Naive thymus-derived CD4-positive, alpha-beta T cell (primary cell): Measurements from ENCODE around the gene GNAQ. TPM values are rescaled to one million over a fixed set of nuclear protein-coding genes. Genes with fewer than 3 reads are reported as not detected.
"Not testable (repeated sequence)": the region's sequence is repeated elsewhere in the genome, so short reads cannot be mapped to it uniquely, and the experiment has no call there.

Source experiments
- ATAC-seq: fragments of 150-1000 bp; cut with Tn5 transposase; 2 replicates; pipeline ENCODE4 v1.10.0; 2021; ENCODE audit warnings: mild to moderate bottlenecking, moderate library complexity
- CTCF ChIA-PET: fragments of 350-600 bp; sonication (Branson Sonifier 250); formaldehyde crosslinking; loops from one replicate; lab custom pipeline; 2021; ENCODE audit warnings: antibody characterized with exemption; lab: Charles Lee
- POLR2A ChIA-PET: fragments of 350-600 bp; sonication (Branson Sonifier 250); formaldehyde crosslinking; loops from one replicate; lab custom pipeline; 2021; ENCODE audit warnings: antibody characterized with exemption, inconsistent platforms; lab: Charles Lee
- DNase-seq, 9 donors: peaks; one replicate each; pipeline versions ENCODE4 v3.0.0 to v3.0.0-alpha.2; 2020 to 2022; ENCODE audit warnings: mixed read lengths in 1 of 9
- H3K27ac ChIP-seq: one replicate; pipeline ENCODE4 v1.7.0; 2013; ENCODE audit warnings: mild to moderate bottlenecking, low read depth, low read length, moderate library complexity
- H3K27me3 ChIP-seq, 2 donors: one replicate each; pipeline ENCODE4 v1.7.0; 2013; ENCODE audit warnings: low read length in 2 of 2, mild to moderate bottlenecking in 2 of 2, moderate library complexity in 2 of 2; ENCODE audit not compliant: control insufficient read depth in 2 of 2, insufficient read depth in 2 of 2
- H3K36me3 ChIP-seq, 3 experiments: 1 replicate in 2 of 3; 2 replicates in 1 of 3; pipeline ENCODE4 v1.7.0; 2013; ENCODE audit warnings: low read length in 3 of 3, mild to moderate bottlenecking in 3 of 3, moderate library complexity in 1 of 3; ENCODE audit not compliant: insufficient read depth in 3 of 3, control insufficient read depth in 2 of 3
- H3K4me1 ChIP-seq, 2 donors: one replicate each; pipeline ENCODE4 v1.7.0; 2013; ENCODE audit warnings: low read length in 2 of 2, mild to moderate bottlenecking in 2 of 2, moderate library complexity in 1 of 2; ENCODE audit not compliant: control insufficient read depth in 2 of 2, insufficient read depth in 2 of 2
- H3K4me3 ChIP-seq: 2 replicates; pipeline ENCODE4 v1.7.0; 2013; ENCODE audit warnings: mild to moderate bottlenecking, low read length
- H3K9me3 ChIP-seq, 3 experiments: 1 replicate in 2 of 3; 2 replicates in 1 of 3; pipeline ENCODE4 v1.7.0; 2013; ENCODE audit warnings: low read length in 3 of 3; ENCODE audit not compliant: control insufficient read depth in 2 of 3
- H3K27ac Mint-ChIP-seq, 9 donors: one replicate each; pipeline ENCODE4 v1.8.0; 2020 to 2022; ENCODE audit warnings: mixed read lengths in 9 of 9, mild to moderate bottlenecking in 8 of 9, moderate library complexity in 5 of 9, inconsistent platforms in 2 of 9
- H3K27me3 Mint-ChIP-seq, 5 donors: one replicate each; pipeline ENCODE4 v1.8.0; 2021 to 2022; ENCODE audit warnings: mixed read lengths in 5 of 5, mild to moderate bottlenecking in 1 of 5
- H3K36me3 Mint-ChIP-seq, 5 donors: one replicate each; pipeline ENCODE4 v1.8.0; 2020 to 2022; ENCODE audit warnings: mixed read lengths in 5 of 5, mild to moderate bottlenecking in 3 of 5, inconsistent platforms in 1 of 5
- H3K4me1 Mint-ChIP-seq, 7 donors: one replicate each; pipeline ENCODE4 v1.8.0; 2020 to 2022; ENCODE audit warnings: mixed read lengths in 7 of 7, mild to moderate bottlenecking in 3 of 7, inconsistent platforms in 1 of 7
- H3K4me3 Mint-ChIP-seq, 10 donors: one replicate each; pipeline ENCODE4 v1.8.0; 2020 to 2022; ENCODE audit warnings: mild to moderate bottlenecking in 10 of 10, mixed read lengths in 10 of 10, moderate library complexity in 6 of 10, inconsistent platforms in 2 of 10
- H3K9me3 Mint-ChIP-seq, 11 donors: one replicate each; pipeline ENCODE4 v1.8.0; 2020 to 2022; ENCODE audit warnings: mixed read lengths in 11 of 11, mild to moderate bottlenecking in 4 of 11, inconsistent platforms in 1 of 11, moderate library complexity in 1 of 11
- intact Hi-C, 2 donors: fragments of 100-400 bp; cut with micrococcal nuclease; formaldehyde crosslinking; loops; one replicate each; pipeline ENCODE4 v1.15.1; 2023
- polyA plus RNA-seq, 2 donors: library from polyadenylated mRNA; unstranded; fragments of 300-500 nt; fragmentation: Illumina TruSeq; gene quantifications; one replicate each; pipeline ENCODE4 v1.2.3, GENCODE V29; 2021
- total RNA-seq, 6 experiments: library from RNA in 5 of 6; stranded (reverse) in 5 of 6; gene quantifications; 1 replicate in 5 of 6; 2 replicates in 1 of 6; pipeline ENCODE4 v1.2.3 and lab custom pipeline; 2021 to 2026

Gene GNAQ
- total and polyA plus RNA-seq, 7 experiments from 2014 or later, result 7.2 to 60.6 (median 46.2) TPM

DNA sequence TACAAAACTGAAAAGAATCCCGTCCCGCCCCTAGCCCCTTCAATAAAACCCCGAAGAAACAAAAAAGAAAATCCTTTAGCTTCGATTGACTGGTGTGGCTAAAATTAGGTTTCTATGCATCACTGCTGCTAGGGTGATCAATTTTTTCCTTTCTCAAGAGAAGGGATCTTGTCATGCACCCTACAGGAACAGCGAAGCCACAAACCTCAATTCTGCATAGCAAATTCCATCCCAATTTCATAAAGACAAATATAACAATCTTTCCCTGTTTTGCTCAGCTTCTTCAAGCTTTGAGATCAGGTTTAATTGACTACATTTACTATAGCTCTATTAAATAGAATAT lies 313.3 kb downstream of the GNAQ start:
- H3K27me3 ChIP-seq, H3K36me3 ChIP-seq, H3K4me1 Mint-ChIP-seq, ATAC-seq, H3K27ac Mint-ChIP-seq, POLR2A ChIA-PET, H3K9me3 Mint-ChIP-seq, H3K27me3 Mint-ChIP-seq, H3K4me3 ChIP-seq, H3K4me3 Mint-ChIP-seq, intact Hi-C loops, H3K4me1 ChIP-seq, DNase-seq, H3K9me3 ChIP-seq, H3K27ac ChIP-seq: not testable (repeated sequence)
- CTCF ChIA-PET, result interaction anchor here (0.6 kb wide), 1 partner anchor 124 kb away, joined by 4 read pairs; no protein-coding TSS in a partner anchor
- peaks cover 8 to 24% (median 12%) of the 10 kb centered on the region in 5 donors for H3K36me3 Mint-ChIP-seq

GRCh38 chr9:77717608-77718297 lies 313.9 kb downstream of the GNAQ start:
- H3K9me3 ChIP-seq, H3K4me3 Mint-ChIP-seq, H3K27me3 Mint-ChIP-seq, ATAC-seq, intact Hi-C loops, H3K27me3 ChIP-seq, H3K4me3 ChIP-seq, H3K27ac Mint-ChIP-seq, DNase-seq, H3K9me3 Mint-ChIP-seq, CTCF ChIA-PET, POLR2A ChIA-PET, H3K4me1 ChIP-seq, H3K36me3 ChIP-seq, H3K27ac ChIP-seq: not testable (repeated sequence)
- peaks cover 6 to 23% (median 10%) of the 10 kb centered on the region in 5 donors for H3K36me3 Mint-ChIP-seq
- H3K4me1 Mint-ChIP-seq, result peaks cover 0 to 12% (median 0%) of the 10 kb centered on the region in 7 donors

DNA sequence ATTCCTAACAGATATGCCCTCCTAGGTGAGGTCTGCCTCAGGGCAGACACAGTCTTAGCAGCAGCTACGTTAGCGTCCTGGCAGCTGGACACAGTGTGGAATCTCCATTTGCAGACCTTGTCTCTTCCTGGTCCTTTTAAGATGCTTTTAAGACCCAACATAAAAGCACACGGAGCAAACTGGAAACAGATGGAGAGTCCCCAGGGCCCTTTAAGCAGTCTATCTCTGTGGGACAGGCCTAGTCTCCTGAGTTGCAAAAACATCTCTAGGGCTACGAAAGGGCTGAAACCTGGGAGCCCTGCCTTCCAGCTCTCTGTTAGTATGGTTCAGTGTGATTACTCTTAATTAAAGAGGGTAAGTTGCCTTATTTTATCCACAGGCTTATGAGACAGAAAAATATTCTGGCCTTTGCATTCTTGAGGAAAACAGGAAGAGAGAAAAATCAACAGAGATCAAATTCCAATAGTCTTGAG lies 317.5 kb downstream of the GNAQ start:
- H3K9me3 ChIP-seq, result peaks cover 0 to 5% (median 0%) of the 10 kb centered on the region in 3 experiments
- POLR2A ChIA-PET, result no interaction called here
- CTCF ChIA-PET, result no interaction called here
- ATAC-seq, result no peak
- no peaks in the 10 kb centered on the region for H3K4me1 ChIP-seq
- H3K27ac Mint-ChIP-seq, result no peak overlapping the region
- peaks cover 0 to 22% (median 7%) of the 10 kb centered on the region in 11 donors for H3K9me3 Mint-ChIP-seq
- H3K4me1 Mint-ChIP-seq, result peaks cover 0 to 15% (median 0%) of the 10 kb centered on the region in 7 donors
- no peak overlapping the region for H3K4me3 ChIP-seq
- peaks cover 0 to 9% (median 4%) of the 10 kb centered on the region in 5 donors for H3K36me3 Mint-ChIP-seq
- no peaks in the 10 kb centered on the region for H3K27me3 ChIP-seq
- intact Hi-C loops, result no loop called here
- no peak overlapping the region for H3K4me3 Mint-ChIP-seq
- DNase-seq, result no peak
- H3K27me3 Mint-ChIP-seq, result no peaks in the 10 kb centered on the region
- no peak overlapping the region for H3K27ac ChIP-seq
- H3K36me3 ChIP-seq, result no peaks in the 10 kb centered on the region

GRCh38 chr9:77712533-77713130 lies 319.0 kb downstream of the GNAQ start:
- H3K9me3 ChIP-seq, result peaks cover 0 to 5% (median 0%) of the 10 kb centered on the region in 3 experiments
- H3K9me3 Mint-ChIP-seq, result peaks cover 0 to 37% (median 15%) of the 10 kb centered on the region in 11 donors
- H3K27ac ChIP-seq, result no peak overlapping the region
- H3K4me1 ChIP-seq, result no peaks in the 10 kb centered on the region
- H3K4me3 ChIP-seq, result no peak overlapping the region
- peaks cover 0 to 8% (median 0%) of the 10 kb centered on the region in 7 donors for H3K4me1 Mint-ChIP-seq
- H3K36me3 Mint-ChIP-seq, result peaks cover 0 to 13% (median 2%) of the 10 kb centered on the region in 5 donors
- intact Hi-C loops, result no loop called here
- H3K27me3 Mint-ChIP-seq, result no peaks in the 10 kb centered on the region
- ChIA-PET POLR2A (no interaction called here), CTCF (no interaction called here)
- H3K36me3 ChIP-seq, result no peaks in the 10 kb centered on the region
- DNase-seq (no peak), ATAC-seq (no peak)
- no peak overlapping the region for H3K27ac Mint-ChIP-seq
- no peak overlapping the region for H3K4me3 Mint-ChIP-seq
- no peaks in the 10 kb centered on the region for H3K27me3 ChIP-seq

DNA sequence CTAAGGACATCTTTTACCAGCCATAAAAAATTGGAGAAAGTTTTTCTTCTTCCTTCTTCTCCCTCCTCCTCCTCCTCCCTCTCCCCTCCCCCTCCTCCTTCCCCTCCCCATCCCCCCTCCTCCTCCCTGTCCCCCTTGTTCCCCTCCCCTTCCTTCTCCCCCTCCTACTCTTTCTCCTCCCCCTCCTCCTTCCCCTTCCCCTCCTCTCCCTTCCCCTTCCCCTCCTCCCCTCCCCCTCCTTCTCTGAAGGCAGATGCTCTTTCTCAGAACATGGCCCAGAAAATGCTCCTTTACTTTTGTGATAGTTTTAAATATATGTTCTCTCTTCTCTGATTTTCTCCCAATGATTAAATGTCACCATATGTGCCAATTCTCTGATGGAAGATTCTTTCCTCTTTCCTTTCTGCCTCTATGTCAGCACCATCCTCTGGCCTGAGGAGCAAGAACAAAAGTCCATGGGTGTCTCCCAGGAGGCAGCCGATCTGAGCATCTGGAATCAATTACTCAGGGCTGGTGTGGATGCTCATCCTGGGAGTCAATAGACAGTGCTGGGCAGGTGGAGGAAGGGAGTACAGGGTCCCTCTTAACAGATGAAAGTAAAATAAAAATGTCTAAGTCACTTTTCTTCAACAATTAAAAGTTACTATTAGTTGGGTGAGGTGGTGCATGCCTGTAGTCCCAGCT lies 320.5 kb downstream of the GNAQ start:
- ChIA-PET POLR2A (no interaction called here), CTCF (no interaction called here)
- DNase-seq, result no peak
- Mint-ChIP-seq H3K36me3 (peaks cover 0 to 13% (median 0%) of the 10 kb centered on the region in 5 donors), H3K27me3 (peaks cover 0 to 3% (median 0%) of the 10 kb centered on the region in 5 donors), H3K9me3 (peaks cover 0 to 44% (median 15%) of the 10 kb centered on the region in 11 donors), H3K4me1 (peaks cover 0 to 8% (median 0%) of the 10 kb centered on the region in 7 donors), H3K4me3 (no peak overlapping the region), H3K27ac (no peak overlapping the region)
- Histone ChIP-seq H3K9me3 (peaks cover 0 to 5% (median 0%) of the 10 kb centered on the region in 3 experiments), H3K36me3 (no peaks in the 10 kb centered on the region), H3K27ac (no peak overlapping the region), H3K4me1 (no peaks in the 10 kb centered on the region), H3K4me3 (no peak overlapping the region), H3K27me3 (no peaks in the 10 kb centered on the region)
- intact Hi-C loops, result no loop called here
- no peak for ATAC-seq

DNA sequence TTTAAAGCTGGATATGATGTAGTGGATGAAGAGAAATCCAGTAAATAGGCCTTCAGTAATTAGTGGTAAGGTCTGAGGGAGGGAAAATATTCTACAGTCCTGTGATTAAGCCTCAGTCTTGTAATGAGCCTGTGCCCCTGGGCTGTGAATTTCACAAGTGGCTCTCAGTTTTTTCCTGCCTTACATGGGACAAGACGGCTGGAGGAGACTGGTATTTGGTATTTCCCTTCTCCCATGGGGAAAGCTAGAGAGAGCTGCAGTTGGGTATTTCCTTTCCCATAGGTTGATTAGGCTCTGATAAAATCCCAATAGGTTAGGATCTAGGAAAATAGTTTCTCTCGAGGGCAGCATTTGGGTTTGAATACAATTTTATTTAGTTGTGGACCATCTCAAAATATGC lies 321.3 kb downstream of the GNAQ start:
- Mint-ChIP-seq H3K27ac (no peak overlapping the region), H3K4me3 (no peak overlapping the region), H3K4me1 (peaks cover 0 to 8% (median 0%) of the 10 kb centered on the region in 7 donors), H3K27me3 (peaks cover 0 to 3% (median 0%) of the 10 kb centered on the region in 5 donors), H3K9me3 (peaks cover 0 to 44% (median 15%) of the 10 kb centered on the region in 11 donors), H3K36me3 (peaks cover 0 to 13% (median 0%) of the 10 kb centered on the region in 5 donors)
- CTCF ChIA-PET, result no interaction called here
- intact Hi-C loops, result no loop called here
- DNase-seq (no peak), ATAC-seq (no peak)
- Histone ChIP-seq H3K9me3 (peaks cover 0 to 5% (median 0%) of the 10 kb centered on the region in 3 experiments), H3K4me1 (no peaks in the 10 kb centered on the region), H3K27ac (no peak overlapping the region), H3K36me3 (no peaks in the 10 kb centered on the region), H3K27me3 (no peaks in the 10 kb centered on the region), H3K4me3 (no peak overlapping the region)
- POLR2A ChIA-PET, result no interaction called here
